Measurements from ENCODE around the gene TANC1. TPM values are rescaled to one million over a fixed set of nuclear protein-coding genes. Genes with fewer than 3 reads are reported as not detected.

TANC1 gene
- total RNA-seq, 2 experiments from 2014 or later: 0.41 to 0.47 TPM

- Mint-ChIP-seq H3K36me3 (ENCODE audit: low read depth) (peaks cover 8% of the 10 kb centered on the region), H3K4me3 (no peak overlapping the region), H3K4me1 (ENCODE audit: low read depth) (peaks cover 42% of the 10 kb centered on the region), H3K9me3 (no peaks in the 10 kb centered on the region), H3K27ac (peak overlapping the region; percentile 47), H3K27me3 (no peaks in the 10 kb centered on the region)
- H3K9me3 ChIP-seq (ENCODE audit: control insufficient read depth in 1 of 2, insufficient read depth in 1 of 2, low read length in 2 of 2): no peaks in the 10 kb centered on the region
- DNase-seq (no peak), ATAC-seq (ENCODE audit: poor library complexity) (no peak)
- H3K4me3 ChIP-seq (ENCODE audit: low read length): no peak overlapping the region
- no peaks in the 10 kb centered on the region for H3K36me3 ChIP-seq (ENCODE audit: insufficient read depth, low read length)
- TF ChIP-seq, protein P1, sequence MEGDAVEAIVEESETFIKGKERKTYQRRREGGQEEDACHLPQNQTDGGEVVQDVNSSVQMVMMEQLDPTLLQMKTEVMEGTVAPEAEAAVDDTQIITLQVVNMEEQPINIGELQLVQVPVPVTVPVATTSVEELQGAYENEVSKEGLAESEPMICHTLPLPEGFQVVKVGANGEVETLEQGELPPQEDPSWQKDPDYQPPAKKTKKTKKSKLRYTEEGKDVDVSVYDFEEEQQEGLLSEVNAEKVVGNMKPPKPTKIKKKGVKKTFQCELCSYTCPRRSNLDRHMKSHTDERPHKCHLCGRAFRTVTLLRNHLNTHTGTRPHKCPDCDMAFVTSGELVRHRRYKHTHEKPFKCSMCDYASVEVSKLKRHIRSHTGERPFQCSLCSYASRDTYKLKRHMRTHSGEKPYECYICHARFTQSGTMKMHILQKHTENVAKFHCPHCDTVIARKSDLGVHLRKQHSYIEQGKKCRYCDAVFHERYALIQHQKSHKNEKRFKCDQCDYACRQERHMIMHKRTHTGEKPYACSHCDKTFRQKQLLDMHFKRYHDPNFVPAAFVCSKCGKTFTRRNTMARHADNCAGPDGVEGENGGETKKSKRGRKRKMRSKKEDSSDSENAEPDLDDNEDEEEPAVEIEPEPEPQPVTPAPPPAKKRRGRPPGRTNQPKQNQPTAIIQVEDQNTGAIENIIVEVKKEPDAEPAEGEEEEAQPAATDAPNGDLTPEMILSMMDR (IDR thresholded peaks at IDR 0.05): no peak
- peaks cover 14% of the 10 kb centered on the region for H3K4me1 ChIP-seq (ENCODE audit: insufficient read depth, low read length)
- ChIA-PET POLR2A (interaction anchor here (1.0 kb wide), 1 partner anchor 16 kb away, joined by 3 read pairs; no protein-coding TSS in a partner anchor), CTCF (no interaction called here)
- no peak overlapping the region for H3K27ac ChIP-seq (ENCODE audit: low read depth in 1 of 2, low read length in 2 of 2)
- no peaks in the 10 kb centered on the region for H3K27me3 ChIP-seq (ENCODE audit: control insufficient read depth in 1 of 2, insufficient read depth in 2 of 2, low read length in 2 of 2)
- intact Hi-C loops (cut with DNase I, micrococcal nuclease): no loop called here
Observed at GRCh38 chr2:159228081-159228581, 259.7 kb downstream of the TANC1 start.

DNA sequence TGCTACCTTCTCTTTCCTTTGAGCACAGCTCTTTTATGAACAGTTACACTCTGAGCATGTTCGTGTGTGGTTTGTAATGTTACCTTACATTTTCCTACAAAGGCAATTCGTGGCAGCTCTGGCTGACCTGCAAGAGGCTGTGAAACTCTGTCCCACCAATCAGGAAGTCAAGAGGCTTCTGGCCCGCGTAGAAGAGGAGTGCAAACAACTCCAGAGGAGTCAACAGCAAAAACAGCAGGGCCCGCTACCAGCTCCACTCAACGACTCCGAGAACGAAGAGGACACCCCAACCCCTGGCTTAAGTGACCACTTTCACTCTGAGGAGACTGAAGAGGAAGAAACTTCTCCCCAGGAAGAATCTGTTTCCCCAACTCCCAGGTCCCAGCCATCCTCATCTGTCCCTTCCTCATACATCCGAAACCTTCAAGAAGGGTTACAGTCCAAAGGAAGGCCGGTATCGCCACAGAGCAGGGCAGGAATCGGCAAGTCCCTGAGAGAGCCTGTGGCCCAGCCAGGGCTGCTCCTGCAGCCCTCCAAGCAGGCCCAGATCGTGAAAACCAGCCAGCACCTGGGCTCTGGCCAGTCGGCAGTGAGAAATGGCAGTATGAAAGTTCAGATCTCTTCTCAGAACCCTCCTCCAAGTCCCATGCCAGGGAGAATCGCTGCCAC is 261.2 kb downstream of the TANC1 start:
- Histone ChIP-seq H3K9me3 (ENCODE audit: control insufficient read depth in 1 of 2, insufficient read depth in 1 of 2, low read length in 2 of 2) (no peaks in the 10 kb centered on the region), H3K4me1 (ENCODE audit: insufficient read depth, low read length) (peaks cover 14% of the 10 kb centered on the region), H3K4me3 (ENCODE audit: low read length) (no peak overlapping the region), H3K36me3 (ENCODE audit: insufficient read depth, low read length) (no peaks in the 10 kb centered on the region), H3K27ac (ENCODE audit: low read depth in 1 of 2, low read length in 2 of 2) (no peak overlapping the region), H3K27me3 (ENCODE audit: control insufficient read depth in 1 of 2, insufficient read depth in 2 of 2, low read length in 2 of 2) (no peaks in the 10 kb centered on the region)
- intact Hi-C loops (cut with DNase I, micrococcal nuclease): no loop called here
- Mint-ChIP-seq H3K9me3 (no peaks in the 10 kb centered on the region), H3K27ac (peak overlapping the region; percentile 27), H3K27me3 (no peaks in the 10 kb centered on the region), H3K36me3 (ENCODE audit: low read depth) (peaks cover 12% of the 10 kb centered on the region), H3K4me1 (ENCODE audit: low read depth) (peaks cover 36% of the 10 kb centered on the region), H3K4me3 (no peak overlapping the region)
- TF ChIP-seq, protein P1 (IDR thresholded peaks at IDR 0.05): no peak
- DNase-seq (no peak), ATAC-seq (ENCODE audit: poor library complexity) (no peak)
- ChIA-PET POLR2A (no interaction called here), CTCF (no interaction called here)

DNA sequence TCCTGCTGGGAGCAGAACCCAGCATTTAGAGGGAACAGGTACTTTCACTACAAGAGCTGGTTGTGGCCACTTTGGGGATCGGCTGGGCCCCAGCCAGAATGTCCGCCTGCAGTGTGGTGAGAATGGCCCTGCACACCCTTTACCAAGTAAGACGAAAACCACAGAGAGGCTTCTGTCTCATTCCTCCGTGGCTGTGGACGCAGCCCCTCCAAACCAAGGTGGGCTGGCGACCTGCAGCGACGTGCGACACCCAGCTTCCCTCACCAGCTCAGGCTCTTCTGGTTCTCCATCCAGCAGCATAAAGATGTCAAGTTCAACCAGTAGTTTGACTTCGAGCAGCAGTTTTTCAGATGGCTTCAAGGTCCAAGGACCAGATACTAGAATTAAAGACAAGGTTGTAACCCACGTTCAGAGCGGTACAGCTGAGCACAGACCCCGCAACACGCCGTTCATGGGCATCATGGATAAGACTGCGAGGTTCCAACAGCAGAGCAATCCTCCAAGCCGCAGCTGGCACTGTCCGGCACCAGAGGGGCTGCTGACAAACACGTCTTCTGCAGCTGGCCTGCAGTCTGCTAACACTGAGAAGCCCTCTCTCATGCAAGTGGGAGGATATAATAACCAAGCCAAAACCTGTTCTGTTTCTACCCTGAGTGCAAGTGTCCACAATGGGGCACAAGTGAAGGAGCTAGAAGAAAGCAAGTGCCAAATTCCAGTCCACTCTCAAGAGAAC is 261.9 kb downstream of the TANC1 start:
- no peaks in the 10 kb centered on the region for H3K36me3 ChIP-seq (ENCODE audit: insufficient read depth, low read length)
- peaks cover 14% of the 10 kb centered on the region for H3K4me1 ChIP-seq (ENCODE audit: insufficient read depth, low read length)
- no peak overlapping the region for H3K27ac ChIP-seq (ENCODE audit: low read depth in 1 of 2, low read length in 2 of 2)
- Mint-ChIP-seq H3K4me3 (no peak overlapping the region), H3K9me3 (no peaks in the 10 kb centered on the region), H3K27ac (no peak overlapping the region), H3K27me3 (no peaks in the 10 kb centered on the region), H3K4me1 (ENCODE audit: low read depth) (peaks cover 36% of the 10 kb centered on the region), H3K36me3 (ENCODE audit: low read depth) (peaks cover 18% of the 10 kb centered on the region)
- intact Hi-C loops (cut with DNase I, micrococcal nuclease): no loop called here
- no peaks in the 10 kb centered on the region for H3K9me3 ChIP-seq (ENCODE audit: control insufficient read depth in 1 of 2, insufficient read depth in 1 of 2, low read length in 2 of 2)
- POLR2A ChIA-PET: no interaction called here
- no peak for ATAC-seq (ENCODE audit: poor library complexity)
- no peak for DNase-seq
- TF ChIP-seq, protein P1 (IDR thresholded peaks at IDR 0.05): no peak
- CTCF ChIA-PET: no interaction called here
- no peaks in the 10 kb centered on the region for H3K27me3 ChIP-seq (ENCODE audit: control insufficient read depth in 1 of 2, insufficient read depth in 2 of 2, low read length in 2 of 2)
- H3K4me3 ChIP-seq (ENCODE audit: low read length): no peak overlapping the region

All from CD4-positive, alpha-beta T cell (primary cell).